Mammary epithelial cell (primary cell): ENCODE data around the gene HUWE1.

Experiments
- CTCF ChIP-seq, 2 donors: IDR thresholded peaks in 1 of 2; conservative IDR thresholded peaks in 1 of 2; 2 replicates each; pipeline ENCODE4 v1.5.1; 2011 to 2012; ENCODE audit warnings: inconsistent platforms in 2 of 2, low read length in 2 of 2, mild to moderate bottlenecking in 2 of 2, control low read depth in 1 of 2, low read depth in 1 of 2; ENCODE audit not compliant: insufficient read depth in 1 of 2; ENCODE audit errors: extremely low read depth in 1 of 2
- EZH2 ChIP-seq: IDR thresholded peaks from 2 replicates; pipeline ENCODE4 v1.6.1; 2012; ENCODE audit warnings: low read length, inconsistent platforms, borderline replicate concordance

GRCh38 chrX:53486285-53486684 is 200.2 kb downstream of the HUWE1 start:
- TF ChIP-seq CTCF (conservative IDR thresholded peaks at IDR 0.05 in 1 of 2, IDR thresholded peaks at IDR 0.05 in 1 of 2; ENCODE audit: extremely low read depth in 1 of 2, insufficient read depth in 1 of 2, low read depth in 1 of 2, low read length in 2 of 2) (no peak), EZH2 (no peak)
